Stimulated activated memory B cell treated with anti-CD40 and anti-IgM and Interleukin-4, amounts not matched to agents 10 μg/mL and 1 μg/mL and 100 μg/mL, for 72 hours (primary cell): Measurements from ENCODE around the gene CASP9.

Experiments
- ATAC-seq: fragments of 150-1000 bp; cut with Tn5 transposase; 2 replicates; pipeline ENCODE4 v1.10.0; 2021
- H3K27ac Mint-ChIP-seq: one replicate; pipeline ENCODE4 v1.8.0; 2022; ENCODE audit warnings: mild to moderate bottlenecking, mixed read lengths
- H3K27me3 Mint-ChIP-seq: one replicate; pipeline ENCODE4 v1.8.0; 2022; ENCODE audit warnings: mixed read lengths
- H3K36me3 Mint-ChIP-seq: one replicate; pipeline ENCODE4 v1.8.0; 2022; ENCODE audit warnings: mixed read lengths
- H3K4me1 Mint-ChIP-seq: one replicate; pipeline ENCODE4 v1.8.0; 2022; ENCODE audit warnings: mixed read lengths
- H3K4me3 Mint-ChIP-seq: one replicate; pipeline ENCODE4 v1.8.0; 2022; ENCODE audit warnings: mild to moderate bottlenecking, moderate library complexity, mixed read lengths
- H3K9me3 Mint-ChIP-seq: one replicate; pipeline ENCODE4 v1.8.0; 2022; ENCODE audit warnings: mixed read lengths

CASP9 gene

GRCh38 chr1:15524021-15524282, at the start of gene CASP9:
Gene CASP9, minus strand, starts transcription at chr1:15524215. Its CDS starts 15 bp downstream, at chr1:15524200.
- Mint-ChIP-seq H3K27ac (peak within 1 kb of the TSS; percentile 92), H3K36me3 (peaks cover 6% of the 10 kb centered on the region), H3K27me3 (no peaks in the 10 kb centered on the region), H3K4me1 (peaks cover 53% of the 10 kb centered on the region), H3K9me3 (no peaks in the 10 kb centered on the region), H3K4me3 (peak within 1 kb of the TSS; percentile 85)
- no peak for ATAC-seq

- Mint-ChIP-seq H3K27ac (peak overlapping the region; percentile 80), H3K36me3 (peaks cover 23% of the 10 kb centered on the region), H3K9me3 (no peaks in the 10 kb centered on the region), H3K4me3 (no peak overlapping the region), H3K27me3 (no peaks in the 10 kb centered on the region), H3K4me1 (peaks cover 28% of the 10 kb centered on the region)
- ATAC-seq: no peak
Observed at GRCh38 chr1:15573477-15573876, 49.5 kb upstream of the CASP9 start.

- no peaks in the 10 kb centered on the region for H3K9me3 Mint-ChIP-seq
- H3K27me3 Mint-ChIP-seq: no peaks in the 10 kb centered on the region
- H3K27ac Mint-ChIP-seq: peak overlapping the region; percentile 80
- H3K4me1 Mint-ChIP-seq: peaks cover 24% of the 10 kb centered on the region
- H3K36me3 Mint-ChIP-seq: peaks cover 45% of the 10 kb centered on the region
- no peak for ATAC-seq
- peak overlapping the region; percentile 34 for H3K4me3 Mint-ChIP-seq
Observed at GRCh38 chr1:15571266-15571665, 47.3 kb upstream of the CASP9 start.

GRCh38 chr1:15570861-15571260, 46.8 kb upstream of the CASP9 start:
- H3K4me3 Mint-ChIP-seq: no peak overlapping the region
- H3K9me3 Mint-ChIP-seq: no peaks in the 10 kb centered on the region
- peaks cover 24% of the 10 kb centered on the region for H3K4me1 Mint-ChIP-seq
- no peaks in the 10 kb centered on the region for H3K27me3 Mint-ChIP-seq
- H3K36me3 Mint-ChIP-seq: peaks cover 49% of the 10 kb centered on the region
- ATAC-seq: no peak
- H3K27ac Mint-ChIP-seq: peak overlapping the region; percentile 80

- Mint-ChIP-seq H3K36me3 (peaks cover 53% of the 10 kb centered on the region), H3K9me3 (no peaks in the 10 kb centered on the region), H3K4me1 (peaks cover 28% of the 10 kb centered on the region), H3K27me3 (no peaks in the 10 kb centered on the region), H3K4me3 (no peak overlapping the region), H3K27ac (peak overlapping the region; percentile 73)
- ATAC-seq: no peak
Observed at GRCh38 chr1:15568387-15569073, 44.5 kb upstream of the CASP9 start.

- peaks cover 15% of the 10 kb centered on the region for H3K4me1 Mint-ChIP-seq
- no peaks in the 10 kb centered on the region for H3K9me3 Mint-ChIP-seq
- no peaks in the 10 kb centered on the region for H3K27me3 Mint-ChIP-seq
- H3K27ac Mint-ChIP-seq: no peak overlapping the region
- no peak for ATAC-seq
- peaks cover 36% of the 10 kb centered on the region for H3K36me3 Mint-ChIP-seq
- no peak overlapping the region for H3K4me3 Mint-ChIP-seq
Observed at GRCh38 chr1:15559189-15559810, 35.3 kb upstream of the CASP9 start.

GRCh38 chr1:15558516-15558915, 34.5 kb upstream of the CASP9 start:
- H3K27ac Mint-ChIP-seq: no peak overlapping the region
- peaks cover 9% of the 10 kb centered on the region for H3K4me1 Mint-ChIP-seq
- no peak overlapping the region for H3K4me3 Mint-ChIP-seq
- no peaks in the 10 kb centered on the region for H3K9me3 Mint-ChIP-seq
- no peak for ATAC-seq
- H3K36me3 Mint-ChIP-seq: peaks cover 30% of the 10 kb centered on the region
- no peaks in the 10 kb centered on the region for H3K27me3 Mint-ChIP-seq

- Mint-ChIP-seq H3K4me3 (no peak overlapping the region), H3K9me3 (no peaks in the 10 kb centered on the region), H3K4me1 (peaks cover 3% of the 10 kb centered on the region), H3K27ac (no peak overlapping the region), H3K27me3 (no peaks in the 10 kb centered on the region), H3K36me3 (peaks cover 30% of the 10 kb centered on the region)
- ATAC-seq: no peak
Observed at GRCh38 chr1:15557594-15557993, 33.6 kb upstream of the CASP9 start.

- peaks cover 24% of the 10 kb centered on the region for H3K36me3 Mint-ChIP-seq
- ATAC-seq: no peak
- no peak overlapping the region for H3K4me3 Mint-ChIP-seq
- H3K27ac Mint-ChIP-seq: no peak overlapping the region
- H3K9me3 Mint-ChIP-seq: no peaks in the 10 kb centered on the region
- H3K4me1 Mint-ChIP-seq: no peaks in the 10 kb centered on the region
- H3K27me3 Mint-ChIP-seq: no peaks in the 10 kb centered on the region
Observed at GRCh38 chr1:15557008-15557407, 33.0 kb upstream of the CASP9 start.

- no peak overlapping the region for H3K4me3 Mint-ChIP-seq
- peak overlapping the region; percentile 25 for H3K27ac Mint-ChIP-seq
- no peaks in the 10 kb centered on the region for H3K4me1 Mint-ChIP-seq
- no peak for ATAC-seq
- no peaks in the 10 kb centered on the region for H3K9me3 Mint-ChIP-seq
- no peaks in the 10 kb centered on the region for H3K27me3 Mint-ChIP-seq
- peaks cover 34% of the 10 kb centered on the region for H3K36me3 Mint-ChIP-seq
Observed at GRCh38 chr1:15550573-15550972, 26.6 kb upstream of the CASP9 start.

GRCh38 chr1:15546641-15547040, 22.6 kb upstream of the CASP9 start:
- no peaks in the 10 kb centered on the region for H3K9me3 Mint-ChIP-seq
- no peaks in the 10 kb centered on the region for H3K27me3 Mint-ChIP-seq
- ATAC-seq: no peak
- H3K36me3 Mint-ChIP-seq: peaks cover 55% of the 10 kb centered on the region
- H3K4me3 Mint-ChIP-seq: no peak overlapping the region
- no peak overlapping the region for H3K27ac Mint-ChIP-seq
- no peaks in the 10 kb centered on the region for H3K4me1 Mint-ChIP-seq

GRCh38 chr1:15543589-15544568, 19.9 kb upstream of the CASP9 start:
- H3K9me3 Mint-ChIP-seq: no peaks in the 10 kb centered on the region
- H3K4me1 Mint-ChIP-seq: no peaks in the 10 kb centered on the region
- no peak overlapping the region for H3K4me3 Mint-ChIP-seq
- no peaks in the 10 kb centered on the region for H3K27me3 Mint-ChIP-seq
- no peak for ATAC-seq
- H3K27ac Mint-ChIP-seq: no peak overlapping the region
- peaks cover 58% of the 10 kb centered on the region for H3K36me3 Mint-ChIP-seq

- Mint-ChIP-seq H3K27ac (no peak overlapping the region), H3K36me3 (peaks cover 61% of the 10 kb centered on the region), H3K4me1 (no peaks in the 10 kb centered on the region), H3K9me3 (no peaks in the 10 kb centered on the region), H3K27me3 (no peaks in the 10 kb centered on the region), H3K4me3 (no peak overlapping the region)
- no peak for ATAC-seq
Observed at GRCh38 chr1:15543251-15543588, 19.2 kb upstream of the CASP9 start.

- peaks cover 58% of the 10 kb centered on the region for H3K36me3 Mint-ChIP-seq
- H3K27ac Mint-ChIP-seq: no peak overlapping the region
- H3K4me3 Mint-ChIP-seq: no peak overlapping the region
- ATAC-seq: no peak
- H3K4me1 Mint-ChIP-seq: no peaks in the 10 kb centered on the region
- H3K27me3 Mint-ChIP-seq: no peaks in the 10 kb centered on the region
- H3K9me3 Mint-ChIP-seq: no peaks in the 10 kb centered on the region
Observed at GRCh38 chr1:15542388-15543250, 18.6 kb upstream of the CASP9 start.

- no peak for ATAC-seq
- Mint-ChIP-seq H3K4me1 (no peaks in the 10 kb centered on the region), H3K9me3 (no peaks in the 10 kb centered on the region), H3K27me3 (no peaks in the 10 kb centered on the region), H3K4me3 (no peak overlapping the region), H3K27ac (no peak overlapping the region), H3K36me3 (peaks cover 60% of the 10 kb centered on the region)
Observed at GRCh38 chr1:15541231-15541792, 17.3 kb upstream of the CASP9 start.
